Stomach (tissue), 4 donors: ENCODE measurements around the gene CLP1.

Source experiments
- CTCF ChIP-seq, 7 experiments: fragments of 450-650 bp in 4 of 7; fragments of 200-600 bp in 3 of 7; sonication (generic) in 3 of 7; IDR thresholded peaks; one replicate each; pipeline ENCODE4 v1.5.1; 2016 to 2019; ENCODE audit warnings: antibody characterized with exemption in 7 of 7, control low read depth in 2 of 7, mild to moderate bottlenecking in 1 of 7
- EP300 ChIP-seq: sonication (generic); formaldehyde crosslinking; IDR thresholded peaks from one replicate; pipeline ENCODE4 v1.6.1; 2017; ENCODE audit warnings: antibody characterized with exemption
- POLR2A ChIP-seq, 4 donors: fragments of 450-650 bp; IDR thresholded peaks; one replicate each; pipeline ENCODE4 v1.6.1; 2016; ENCODE audit warnings: antibody characterized with exemption in 4 of 4, control low read depth in 2 of 4, mild to moderate bottlenecking in 1 of 4, moderate library complexity in 1 of 4
- POLR2AphosphoS5 ChIP-seq, 3 donors: sonication (generic); formaldehyde crosslinking; IDR thresholded peaks; one replicate each; pipeline ENCODE4 v1.6.1; 2016; ENCODE audit warnings: antibody characterized with exemption in 3 of 3

DNA sequence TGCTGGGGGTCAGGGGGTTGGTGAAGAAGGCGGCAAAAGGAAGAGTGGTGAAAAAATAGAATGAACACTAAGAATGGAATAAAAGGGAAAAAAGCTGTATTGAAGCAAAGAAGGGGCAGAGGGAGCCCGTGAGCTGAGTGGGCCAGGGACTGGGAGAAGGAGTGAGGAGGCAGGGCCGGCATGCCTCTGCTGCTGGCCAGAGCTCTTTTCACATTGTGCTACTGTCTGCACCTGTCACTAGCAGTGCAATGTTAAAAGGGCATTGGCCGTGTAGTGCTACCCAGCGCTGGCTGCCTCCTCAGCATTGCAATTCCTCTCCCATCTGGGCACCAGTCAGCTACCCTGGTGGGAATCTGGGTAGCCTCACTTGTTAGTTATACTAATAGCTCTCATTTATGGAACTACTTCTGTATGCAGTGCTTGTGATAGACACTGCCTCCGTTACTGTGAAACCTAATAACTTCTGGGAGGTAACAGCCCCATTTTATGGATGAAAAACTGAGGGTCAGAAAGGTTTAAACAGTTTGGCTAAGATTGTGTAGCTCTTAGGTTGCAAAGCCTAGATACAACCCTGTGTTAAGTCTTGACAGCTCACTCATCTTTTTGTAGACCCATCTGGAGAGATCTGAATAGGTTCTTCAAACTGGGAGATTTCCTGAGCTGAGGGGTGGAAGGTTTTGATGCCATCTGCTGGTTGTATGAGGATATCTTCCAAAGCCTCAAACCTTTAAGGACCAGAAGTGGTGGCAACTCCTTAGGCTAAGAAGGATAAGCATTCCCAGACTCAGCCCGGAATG, 16.4 kb upstream of the CLP1 start:
- TF ChIP-seq POLR2A (IDR thresholded peaks at IDR 0.05) (no peak), CTCF (IDR thresholded peaks at IDR 0.05) (peak in 4 of 7 experiments; percentile 18 to 54 (median 42)), EP300 (no peak), POLR2AphosphoS5 (IDR thresholded peaks at IDR 0.05) (no peak)
